Kidney epithelial cell (primary cell): ENCODE data around the gene DUSP18. TPM values are rescaled to one million over a fixed set of nuclear protein-coding genes. Genes with fewer than 3 reads are reported as not detected.

ENCODE experiments used
- DNase-seq: peaks from one replicate; pipeline ENCODE4 v3.0.0-alpha.2; 2010; ENCODE audit warnings: low read depth
- H3K27me3 ChIP-seq: 2 replicates; pipeline ENCODE4 v1.6.0; 2011; ENCODE audit warnings: low read length; ENCODE audit not compliant: control insufficient read depth, insufficient read depth
- H3K36me3 ChIP-seq: 2 replicates; pipeline ENCODE4 v1.5.1; 2011; ENCODE audit warnings: low read length; ENCODE audit not compliant: control insufficient read depth, insufficient read depth
- H3K4me3 ChIP-seq: 2 replicates; pipeline ENCODE4 v1.5.1; 2011; ENCODE audit warnings: low read depth, mild to moderate bottlenecking, control low read depth, low read length
- total RNA-seq: library from RNA; depleted of rRNA; stranded (reverse); fragments of >200 nt; gene quantifications from 2 replicates; pipeline ENCODE4 v1.2.3, GENCODE V29; 2015
- TF ChIP-seq, protein P1 (sequence below): IDR thresholded peaks from 2 replicates; pipeline ENCODE4 v1.5.1; 2011; ENCODE audit warnings: mild to moderate bottlenecking, moderate library complexity, low read length, control low read depth, inconsistent platforms; ENCODE audit not compliant: insufficient read depth, poor library complexity, severe bottlenecking

Gene DUSP18
- total RNA-seq, 1 donor from 2014 or later, result 16.2 TPM

DNA sequence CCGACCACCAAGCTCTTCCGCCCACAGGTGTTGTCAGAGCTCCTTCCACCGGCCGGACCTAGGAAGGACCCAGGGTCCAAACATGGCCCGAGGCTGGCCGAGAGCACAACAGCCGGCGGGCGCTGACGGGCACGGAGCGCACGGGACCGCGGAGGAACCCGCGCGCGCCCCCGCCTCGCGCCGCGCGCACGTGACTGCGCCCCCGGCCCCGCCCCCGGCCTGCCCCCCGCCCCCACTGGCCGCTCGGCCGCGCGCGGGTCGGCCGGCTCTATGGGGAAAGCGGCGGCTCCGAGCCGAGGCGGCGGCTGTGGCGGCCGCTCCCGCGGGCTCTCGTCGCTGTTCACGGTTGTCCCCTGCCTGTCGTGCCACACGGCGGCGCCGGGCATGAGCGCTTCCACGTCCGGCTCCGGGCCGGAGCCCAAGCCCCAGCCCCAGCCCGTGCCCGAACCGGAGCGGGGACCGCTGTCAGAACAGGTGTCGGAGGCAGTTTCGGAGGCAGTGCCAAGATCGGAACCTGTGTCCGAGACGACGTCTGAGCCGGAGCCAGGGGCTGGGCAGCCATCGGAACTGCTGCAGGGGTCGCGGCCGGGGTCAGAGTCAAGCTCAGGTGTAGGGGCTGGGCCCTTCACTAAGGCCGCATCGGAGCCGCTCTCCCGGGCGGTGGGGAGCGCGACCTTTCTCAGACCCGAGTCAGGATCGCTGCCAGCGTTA, 27.1 kb upstream of the DUSP18 start, which contains the start of gene OSBP2:
Gene OSBP2, plus strand, starts transcription at position 235 of the 711 bp plus-strand sequence. Its CDS starts 36 bp downstream, at position 271.
- no peak for DNase-seq
- TF ChIP-seq, protein P1, sequence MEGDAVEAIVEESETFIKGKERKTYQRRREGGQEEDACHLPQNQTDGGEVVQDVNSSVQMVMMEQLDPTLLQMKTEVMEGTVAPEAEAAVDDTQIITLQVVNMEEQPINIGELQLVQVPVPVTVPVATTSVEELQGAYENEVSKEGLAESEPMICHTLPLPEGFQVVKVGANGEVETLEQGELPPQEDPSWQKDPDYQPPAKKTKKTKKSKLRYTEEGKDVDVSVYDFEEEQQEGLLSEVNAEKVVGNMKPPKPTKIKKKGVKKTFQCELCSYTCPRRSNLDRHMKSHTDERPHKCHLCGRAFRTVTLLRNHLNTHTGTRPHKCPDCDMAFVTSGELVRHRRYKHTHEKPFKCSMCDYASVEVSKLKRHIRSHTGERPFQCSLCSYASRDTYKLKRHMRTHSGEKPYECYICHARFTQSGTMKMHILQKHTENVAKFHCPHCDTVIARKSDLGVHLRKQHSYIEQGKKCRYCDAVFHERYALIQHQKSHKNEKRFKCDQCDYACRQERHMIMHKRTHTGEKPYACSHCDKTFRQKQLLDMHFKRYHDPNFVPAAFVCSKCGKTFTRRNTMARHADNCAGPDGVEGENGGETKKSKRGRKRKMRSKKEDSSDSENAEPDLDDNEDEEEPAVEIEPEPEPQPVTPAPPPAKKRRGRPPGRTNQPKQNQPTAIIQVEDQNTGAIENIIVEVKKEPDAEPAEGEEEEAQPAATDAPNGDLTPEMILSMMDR, result no peak
- H3K36me3 ChIP-seq, result no peaks in the 10 kb centered on the region
- H3K4me3 ChIP-seq, result peak within 1 kb of the TSS; percentile 59
- H3K27me3 ChIP-seq, result peaks cover 2% of the 10 kb centered on the region

DNA sequence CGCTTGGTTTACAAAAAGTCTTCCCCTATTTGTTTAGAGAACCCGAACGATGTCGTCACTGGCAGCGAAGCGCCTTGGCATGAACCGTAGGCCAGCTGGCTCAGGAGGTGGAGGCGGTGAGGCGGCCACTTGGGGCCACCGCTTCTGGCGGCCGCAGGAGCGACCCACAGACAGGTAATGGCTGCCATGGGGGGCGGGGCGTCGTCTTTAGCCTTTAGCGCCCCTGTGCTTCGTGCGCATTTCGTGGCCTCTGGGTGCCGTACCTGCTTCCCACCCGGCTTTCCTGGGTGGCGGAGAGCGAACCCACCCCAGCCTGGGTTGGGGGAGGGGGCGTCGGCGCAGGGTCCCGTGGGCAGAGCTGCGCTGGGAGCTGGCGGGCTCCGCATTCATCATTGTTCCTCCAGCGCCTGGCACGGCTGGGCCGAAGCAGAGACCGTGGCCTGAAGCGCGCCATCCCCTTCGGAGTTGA, 26.5 kb upstream of the DUSP18 start:
- Histone ChIP-seq H3K4me3 (peak overlapping the region; percentile 49), H3K36me3 (no peaks in the 10 kb centered on the region), H3K27me3 (peaks cover 2% of the 10 kb centered on the region)
- no peak for DNase-seq
- TF ChIP-seq, protein P1, result no peak

DNA sequence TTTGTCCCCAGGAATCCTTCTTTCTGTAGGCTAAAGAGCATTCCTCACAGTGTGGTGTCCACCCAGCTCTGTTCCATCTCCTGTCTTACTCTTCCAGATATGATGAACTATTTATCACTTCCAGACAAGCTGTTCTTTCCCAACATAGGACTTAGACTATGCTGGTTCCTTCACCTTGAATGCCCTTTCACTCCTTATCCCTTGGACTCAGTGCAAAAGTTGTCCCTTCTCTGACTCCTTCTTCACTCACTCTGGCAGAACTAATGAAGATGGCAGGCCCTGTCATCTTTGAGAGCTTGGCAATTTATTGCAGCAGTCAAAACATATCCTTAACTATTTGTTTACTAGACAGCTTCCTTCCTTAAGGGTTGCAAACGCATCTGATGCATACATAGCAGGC, 23.5 kb upstream of the DUSP18 start:
- TF ChIP-seq, protein P1, result no peak
- no peak overlapping the region for H3K4me3 ChIP-seq
- DNase-seq, result no peak

DNA sequence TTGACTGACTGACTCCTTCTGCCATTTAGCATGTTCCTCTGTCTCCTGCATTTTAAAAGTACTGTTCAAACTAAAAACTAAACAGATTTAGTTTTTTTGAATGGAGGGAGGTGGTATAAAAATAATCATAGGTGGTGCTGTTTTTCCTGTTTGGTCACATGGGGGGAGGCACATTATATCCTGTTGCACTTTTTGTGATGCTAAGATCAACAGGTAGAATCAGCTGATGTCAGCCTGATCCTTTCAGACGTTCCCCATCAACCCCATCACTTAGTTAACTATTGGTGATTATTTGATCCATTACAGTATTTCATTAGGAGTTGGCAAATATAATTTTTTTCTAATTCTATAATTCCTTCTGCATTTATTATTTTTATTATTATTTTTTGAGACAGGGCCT, 21.9 kb upstream of the DUSP18 start:
- no peak for DNase-seq
- Histone ChIP-seq H3K4me3 (no peak overlapping the region), H3K27me3 (no peaks in the 10 kb centered on the region), H3K36me3 (no peaks in the 10 kb centered on the region)
- TF ChIP-seq, protein P1, result no peak

More for the DNA sequence above, 23.5 kb upstream of the DUSP18 start:
- Histone ChIP-seq H3K27me3 (peaks cover 2% of the 10 kb centered on the region), H3K36me3 (no peaks in the 10 kb centered on the region)

DNA sequence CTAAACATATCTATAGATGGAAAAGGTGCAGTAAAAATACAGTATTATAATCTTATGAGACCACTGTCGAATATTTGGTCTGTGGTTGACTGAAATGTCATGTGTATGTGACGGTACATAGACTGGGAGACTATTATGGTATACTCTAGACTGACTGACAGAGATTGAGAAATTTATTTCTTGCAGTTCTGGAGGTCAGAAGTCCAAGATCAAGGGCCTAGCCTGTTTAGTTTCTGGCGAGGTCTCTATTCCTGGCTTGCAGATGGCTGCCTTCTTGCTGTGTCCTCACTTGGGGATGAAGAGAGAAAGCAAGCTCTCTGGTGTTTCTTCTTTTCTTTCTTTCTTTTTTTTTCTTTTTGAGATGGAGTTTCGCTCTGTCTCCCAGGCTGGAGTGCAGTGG, 19.7 kb upstream of the DUSP18 start:
- DNase-seq, result no peak
- no peak overlapping the region for H3K4me3 ChIP-seq
- no peaks in the 10 kb centered on the region for H3K27me3 ChIP-seq

More for the DNA sequence above, 19.7 kb upstream of the DUSP18 start:
- no peaks in the 10 kb centered on the region for H3K36me3 ChIP-seq
- TF ChIP-seq, protein P1, result no peak
